ENCODE measurements around the gene PMF1. TPM values are rescaled to one million over a fixed set of nuclear protein-coding genes. Genes with fewer than 3 reads are reported as not detected.

PMF1 gene
- total and polyA plus RNA-seq, 4 donors = 24.7 to 63.5 (median 36.9) TPM

DNA sequence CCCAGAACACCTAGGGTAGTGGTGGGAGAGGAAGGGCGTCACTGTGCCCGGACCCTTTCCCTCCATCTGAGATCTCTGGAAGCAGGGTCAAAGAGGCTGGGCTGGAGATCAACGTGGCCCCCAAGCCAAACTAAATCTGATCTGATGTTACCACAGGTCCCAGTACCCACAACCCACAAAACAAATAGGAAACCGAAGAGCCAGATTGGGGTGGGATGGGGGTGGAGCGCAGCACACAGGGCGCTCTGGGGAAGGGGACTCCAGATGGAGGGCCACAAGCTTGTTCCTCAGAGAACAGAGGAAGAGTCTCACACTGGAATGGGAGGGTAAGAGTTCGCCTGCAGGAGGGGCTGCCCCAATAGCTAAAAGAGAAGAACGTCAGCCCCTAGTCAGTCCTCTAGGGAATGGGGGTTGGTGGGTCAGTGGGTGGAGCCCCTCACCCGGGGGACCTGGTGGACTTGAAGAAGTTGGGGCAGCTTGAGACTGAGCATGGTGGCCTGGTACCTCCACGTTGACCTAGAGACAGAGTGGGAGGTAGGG, 33.5 kb downstream of the PMF1 start:
- Histone ChIP-seq H3K36me3 (ENCODE audit: control insufficient read depth in 4 of 4, insufficient read depth in 3 of 4, low read depth in 1 of 4, low read length in 3 of 4) (peaks cover 5 to 32% (median 16%) of the 10 kb centered on the region in 4 donors), H3K27me3 (ENCODE audit: control insufficient read depth in 4 of 4, insufficient read depth in 4 of 4, low read length in 3 of 4) (no peaks in the 10 kb centered on the region), H3K4me3 (ENCODE audit: low read depth in 1 of 3, low read length in 3 of 3) (peak overlapping the region in 1 of 3 donors; percentile 32), H3K9me3 (ENCODE audit: control insufficient read depth in 4 of 4, low read length in 3 of 4) (no peaks in the 10 kb centered on the region), H3K27ac (ENCODE audit: low read depth in 1 of 2, low read length in 2 of 2) (no peak overlapping the region), H3K9ac (ENCODE audit: low read depth in 1 of 2, low read length in 2 of 2) (no peak overlapping the region), H3K4me1 (ENCODE audit: control insufficient read depth in 4 of 4, insufficient read depth in 4 of 4, low read length in 3 of 4) (peaks cover 4 to 17% (median 9%) of the 10 kb centered on the region in 4 donors)
- WGBS = 46% methylated on average over 10 of the region's 10 CpGs
- TF ChIP-seq FOXA1 (IDR thresholded peaks at IDR 0.05) (no peak), TAF1 (conservative IDR thresholded peaks at IDR 0.05) (no peak), SP1 (IDR thresholded peaks at IDR 0.05) (no peak), RAD21 (IDR thresholded peaks at IDR 0.05) (no peak), EGR1 (IDR thresholded peaks at IDR 0.05; ENCODE audit: low read depth in 2 of 2) (no peak), FOXA2 (IDR thresholded peaks at IDR 0.05) (no peak), HNF4A (conservative IDR thresholded peaks at IDR 0.05) (no peak), GABPA (IDR thresholded peaks at IDR 0.05 in 1 of 2, conservative IDR thresholded peaks at IDR 0.05 in 1 of 2) (no peak), NR2F2 (IDR thresholded peaks at IDR 0.05) (no peak), HNF4G (IDR thresholded peaks at IDR 0.05) (no peak), JUND (IDR thresholded peaks at IDR 0.05) (no peak), YY1 (IDR thresholded peaks at IDR 0.05) (no peak), RXRA (IDR thresholded peaks at IDR 0.05) (no peak)
- TF ChIP-seq, protein P1, sequence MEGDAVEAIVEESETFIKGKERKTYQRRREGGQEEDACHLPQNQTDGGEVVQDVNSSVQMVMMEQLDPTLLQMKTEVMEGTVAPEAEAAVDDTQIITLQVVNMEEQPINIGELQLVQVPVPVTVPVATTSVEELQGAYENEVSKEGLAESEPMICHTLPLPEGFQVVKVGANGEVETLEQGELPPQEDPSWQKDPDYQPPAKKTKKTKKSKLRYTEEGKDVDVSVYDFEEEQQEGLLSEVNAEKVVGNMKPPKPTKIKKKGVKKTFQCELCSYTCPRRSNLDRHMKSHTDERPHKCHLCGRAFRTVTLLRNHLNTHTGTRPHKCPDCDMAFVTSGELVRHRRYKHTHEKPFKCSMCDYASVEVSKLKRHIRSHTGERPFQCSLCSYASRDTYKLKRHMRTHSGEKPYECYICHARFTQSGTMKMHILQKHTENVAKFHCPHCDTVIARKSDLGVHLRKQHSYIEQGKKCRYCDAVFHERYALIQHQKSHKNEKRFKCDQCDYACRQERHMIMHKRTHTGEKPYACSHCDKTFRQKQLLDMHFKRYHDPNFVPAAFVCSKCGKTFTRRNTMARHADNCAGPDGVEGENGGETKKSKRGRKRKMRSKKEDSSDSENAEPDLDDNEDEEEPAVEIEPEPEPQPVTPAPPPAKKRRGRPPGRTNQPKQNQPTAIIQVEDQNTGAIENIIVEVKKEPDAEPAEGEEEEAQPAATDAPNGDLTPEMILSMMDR (IDR thresholded peaks at IDR 0.05; ENCODE audit: low read depth, low read length, missing input control) = no peak
- TF ChIP-seq, protein P2, sequence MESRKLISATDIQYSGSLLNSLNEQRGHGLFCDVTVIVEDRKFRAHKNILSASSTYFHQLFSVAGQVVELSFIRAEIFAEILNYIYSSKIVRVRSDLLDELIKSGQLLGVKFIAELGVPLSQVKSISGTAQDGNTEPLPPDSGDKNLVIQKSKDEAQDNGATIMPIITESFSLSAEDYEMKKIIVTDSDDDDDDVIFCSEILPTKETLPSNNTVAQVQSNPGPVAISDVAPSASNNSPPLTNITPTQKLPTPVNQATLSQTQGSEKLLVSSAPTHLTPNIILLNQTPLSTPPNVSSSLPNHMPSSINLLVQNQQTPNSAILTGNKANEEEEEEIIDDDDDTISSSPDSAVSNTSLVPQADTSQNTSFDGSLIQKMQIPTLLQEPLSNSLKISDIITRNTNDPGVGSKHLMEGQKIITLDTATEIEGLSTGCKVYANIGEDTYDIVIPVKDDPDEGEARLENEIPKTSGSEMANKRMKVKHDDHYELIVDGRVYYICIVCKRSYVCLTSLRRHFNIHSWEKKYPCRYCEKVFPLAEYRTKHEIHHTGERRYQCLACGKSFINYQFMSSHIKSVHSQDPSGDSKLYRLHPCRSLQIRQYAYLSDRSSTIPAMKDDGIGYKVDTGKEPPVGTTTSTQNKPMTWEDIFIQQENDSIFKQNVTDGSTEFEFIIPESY (IDR thresholded peaks at IDR 0.05) = no peak
- TF ChIP-seq, protein P3, sequence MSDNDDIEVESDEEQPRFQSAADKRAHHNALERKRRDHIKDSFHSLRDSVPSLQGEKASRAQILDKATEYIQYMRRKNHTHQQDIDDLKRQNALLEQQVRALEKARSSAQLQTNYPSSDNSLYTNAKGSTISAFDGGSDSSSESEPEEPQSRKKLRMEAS (IDR thresholded peaks at IDR 0.05) = no peak
- TF ChIP-seq, protein P4, sequence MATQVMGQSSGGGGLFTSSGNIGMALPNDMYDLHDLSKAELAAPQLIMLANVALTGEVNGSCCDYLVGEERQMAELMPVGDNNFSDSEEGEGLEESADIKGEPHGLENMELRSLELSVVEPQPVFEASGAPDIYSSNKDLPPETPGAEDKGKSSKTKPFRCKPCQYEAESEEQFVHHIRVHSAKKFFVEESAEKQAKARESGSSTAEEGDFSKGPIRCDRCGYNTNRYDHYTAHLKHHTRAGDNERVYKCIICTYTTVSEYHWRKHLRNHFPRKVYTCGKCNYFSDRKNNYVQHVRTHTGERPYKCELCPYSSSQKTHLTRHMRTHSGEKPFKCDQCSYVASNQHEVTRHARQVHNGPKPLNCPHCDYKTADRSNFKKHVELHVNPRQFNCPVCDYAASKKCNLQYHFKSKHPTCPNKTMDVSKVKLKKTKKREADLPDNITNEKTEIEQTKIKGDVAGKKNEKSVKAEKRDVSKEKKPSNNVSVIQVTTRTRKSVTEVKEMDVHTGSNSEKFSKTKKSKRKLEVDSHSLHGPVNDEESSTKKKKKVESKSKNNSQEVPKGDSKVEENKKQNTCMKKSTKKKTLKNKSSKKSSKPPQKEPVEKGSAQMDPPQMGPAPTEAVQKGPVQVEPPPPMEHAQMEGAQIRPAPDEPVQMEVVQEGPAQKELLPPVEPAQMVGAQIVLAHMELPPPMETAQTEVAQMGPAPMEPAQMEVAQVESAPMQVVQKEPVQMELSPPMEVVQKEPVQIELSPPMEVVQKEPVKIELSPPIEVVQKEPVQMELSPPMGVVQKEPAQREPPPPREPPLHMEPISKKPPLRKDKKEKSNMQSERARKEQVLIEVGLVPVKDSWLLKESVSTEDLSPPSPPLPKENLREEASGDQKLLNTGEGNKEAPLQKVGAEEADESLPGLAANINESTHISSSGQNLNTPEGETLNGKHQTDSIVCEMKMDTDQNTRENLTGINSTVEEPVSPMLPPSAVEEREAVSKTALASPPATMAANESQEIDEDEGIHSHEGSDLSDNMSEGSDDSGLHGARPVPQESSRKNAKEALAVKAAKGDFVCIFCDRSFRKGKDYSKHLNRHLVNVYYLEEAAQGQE (IDR thresholded peaks at IDR 0.05) = no peak
- TF ChIP-seq, protein P5, sequence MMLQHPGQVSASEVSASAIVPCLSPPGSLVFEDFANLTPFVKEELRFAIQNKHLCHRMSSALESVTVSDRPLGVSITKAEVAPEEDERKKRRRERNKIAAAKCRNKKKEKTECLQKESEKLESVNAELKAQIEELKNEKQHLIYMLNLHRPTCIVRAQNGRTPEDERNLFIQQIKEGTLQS (IDR thresholded peaks at IDR 0.05) = no peak
- DNase-seq (ENCODE audit: low spot score) = no peak

Measured in liver (tissue), 9 donors.